GM12878 (cell line): ENCODE data around the gene VMAC. TPM values are rescaled to one million over a fixed set of nuclear protein-coding genes. Genes with fewer than 3 reads are reported as not detected.

ENCODE experiments used
- ATAC-seq: fragments of 200-7000 bp; cut with Tn5 transposase; 3 replicates; pipeline ENCODE4 v1.9.1; 2020; ENCODE audit warnings: mild to moderate bottlenecking, moderate library complexity
- BruUV-seq: library from RNA; stranded (reverse); fragments of 400-500 nt; replicated peaks from 2 replicates; lab custom pipeline; 2021; lab: Mats Ljungman, UMichigan
- CTCF ChIA-PET: fragments of 300-600 bp; sonication (Branson Sonifier 250); formaldehyde crosslinking; extraction: SDS; loops from one replicate; lab custom pipeline; 2021; ENCODE audit warnings: inconsistent platforms; lab: Yijun Ruan, JAX
- POLR2A ChIA-PET: fragments of 350-600 bp; formaldehyde crosslinking; extraction: SDS; loops from one replicate; lab custom pipeline; 2021; ENCODE audit warnings: inconsistent platforms; lab: Charles Lee
- RAD21 ChIA-PET: fragments of 300-600 bp; sonication (Branson Sonifier 250); formaldehyde crosslinking; loops from one replicate; lab custom pipeline; 2023; ENCODE audit warnings: antibody characterized with exemption; ENCODE audit not compliant: unreplicated experiment; lab: Charles Lee
- SMC1A ChIA-PET: fragments of 300-600 bp; sonication (Branson Sonifier 250); formaldehyde crosslinking; loops from one replicate; lab custom pipeline; 2023; ENCODE audit not compliant: unreplicated experiment, uncharacterized antibody; lab: Charles Lee
- DNase-seq: peaks from one replicate; pipeline ENCODE4 v3.0.0-alpha.2; 2011; ENCODE audit warnings: low read depth, low spot score
- FAIRE-seq: peaks from 3 replicates; lab custom pipeline; 2011; peaks lifted over from hg19 to GRCh38; lab: Jason Lieb, UNC
- H2AFZ ChIP-seq: 2 replicates; pipeline ENCODE4 v1.6.0; 2011; ENCODE audit warnings: low read depth, low read length, control low read depth; ENCODE audit not compliant: control insufficient read depth
- H3K27ac ChIP-seq: 2 replicates; pipeline ENCODE4 v1.5.1; 2011; ENCODE audit warnings: control low read depth; ENCODE audit not compliant: control insufficient read depth, insufficient read depth
- H3K27me3 ChIP-seq, 2 experiments: replicated peaks in 1 of 2; 2 replicates each; pipeline versions ENCODE4 v1.6.0 to v1.6.1; 2011; ENCODE audit warnings: low read length in 1 of 2; ENCODE audit not compliant: control insufficient read depth in 2 of 2, insufficient read depth in 2 of 2
- H3K36me3 ChIP-seq, 2 experiments: 2 replicates each; pipeline ENCODE4 v1.5.1; 2011; ENCODE audit warnings: low read length in 1 of 2; ENCODE audit not compliant: control insufficient read depth in 2 of 2, insufficient read depth in 2 of 2
- H3K4me1 ChIP-seq: 2 replicates; pipeline ENCODE4 v1.6.1; 2011; ENCODE audit warnings: mild to moderate bottlenecking, low read length, moderate library complexity, mixed read lengths; ENCODE audit not compliant: control insufficient read depth, insufficient read depth
- H3K4me2 ChIP-seq: 2 replicates; pipeline ENCODE4 v1.6.0; 2011; ENCODE audit warnings: control low read depth; ENCODE audit not compliant: control insufficient read depth, insufficient read depth
- H3K4me3 ChIP-seq: fragments of 200-600 bp; sonication (generic); 2 replicates; pipeline ENCODE4 v1.5.1; 2016
- H3K79me2 ChIP-seq: 2 replicates; pipeline ENCODE4 v1.6.0; 2011; ENCODE audit warnings: low read length; ENCODE audit not compliant: control insufficient read depth, insufficient read depth
- H3K9ac ChIP-seq: 2 replicates; pipeline ENCODE4 v1.8.0; 2011; ENCODE audit warnings: low read length, control low read depth, mixed read lengths; ENCODE audit not compliant: control insufficient read depth, insufficient read depth
- H3K9me3 ChIP-seq: replicated peaks from 3 replicates; pipeline ENCODE4 v1.5.1; 2011; ENCODE audit warnings: mild to moderate bottlenecking, low read length; ENCODE audit not compliant: control insufficient read depth, insufficient read depth
- H4K20me1 ChIP-seq: 2 replicates; pipeline ENCODE4 v1.6.0; 2011; ENCODE audit not compliant: control insufficient read depth, insufficient read depth
- ASH2L ChIP-seq: fragments of 300-600, 200-600 bp; sonication (generic); IDR thresholded peaks from 2 replicates; pipeline ENCODE4 v1.6.1; 2017; ENCODE audit warnings: low read depth, mild to moderate bottlenecking, borderline replicate concordance
- BHLHE40 ChIP-seq, 2 experiments: fragments of 450-650 bp in 1 of 2; IDR thresholded peaks; 2 replicates each; pipeline ENCODE4 v1.6.1; 2011 to 2017; ENCODE audit warnings: low read depth in 2 of 2, borderline replicate concordance in 1 of 2, improper control_type of control experiment in 1 of 2, low read length in 1 of 2, mild to moderate bottlenecking in 1 of 2
- CEBPB ChIP-seq, 2 experiments: fragments of 150-350 bp in 1 of 2; IDR thresholded peaks; 2 replicates each; pipeline ENCODE4 v1.6.1; 2012 to 2014; ENCODE audit warnings: low read depth in 2 of 2, low read length in 2 of 2, borderline replicate concordance in 1 of 2, inconsistent platforms in 1 of 2
- E2F8 ChIP-seq: fragments of 450-650 bp; IDR thresholded peaks from 2 replicates; pipeline ENCODE4 v1.6.1; 2018; ENCODE audit warnings: mild to moderate bottlenecking, low read depth, moderate library complexity; ENCODE audit not compliant: partially characterized antibody
- FOS ChIP-seq: IDR thresholded peaks from 3 replicates; pipeline ENCODE4 v1.6.1; 2011; ENCODE audit warnings: borderline replicate concordance; ENCODE audit not compliant: insufficient read length; ENCODE audit errors: extremely low read depth
- HSF1 ChIP-seq: fragments of 150-350 bp; IDR thresholded peaks from 2 replicates; pipeline ENCODE4 v1.6.1; 2014; ENCODE audit warnings: mild to moderate bottlenecking, low read depth, low read length
- IKZF1 ChIP-seq: fragments of 450-650 bp; conservative IDR thresholded peaks from 2 replicates; pipeline ENCODE4 v1.6.1; 2017; ENCODE audit warnings: antibody characterized with exemption, mild to moderate bottlenecking
- NFYB ChIP-seq: IDR thresholded peaks from 2 replicates; pipeline ENCODE4 v1.6.1; 2011; ENCODE audit warnings: low read depth, mild to moderate bottlenecking, low read length, improper control_type of control experiment, moderate library complexity; ENCODE audit not compliant: insufficient read depth
- RAD21 ChIP-seq: IDR thresholded peaks from 2 replicates; pipeline ENCODE4 v1.6.1; 2011; ENCODE audit warnings: mild to moderate bottlenecking, low read depth, low read length, moderate library complexity; ENCODE audit not compliant: insufficient read depth
- WRNIP1 ChIP-seq: IDR thresholded peaks from 2 replicates; pipeline ENCODE4 v1.6.1; 2011; ENCODE audit warnings: low read depth, low read length, improper control_type of control experiment, borderline replicate concordance
- ZBTB40 ChIP-seq: fragments of 450-650 bp; IDR thresholded peaks from 2 replicates; pipeline ENCODE4 v1.6.1; 2016; ENCODE audit warnings: mild to moderate bottlenecking, moderate library complexity, borderline replicate concordance
- WGBS: methylation state at CpG from one replicate; pipeline ENCODE4 v1.1.6; 2016; ENCODE audit warnings: low lambda C conversion rate; ENCODE audit not compliant: insufficient replicate concordance, insufficient coverage; ENCODE audit errors: missing lambda C conversion rate; 5-methylcytosine and 5-hydroxymethylcytosine counted together
- in situ Hi-C: fragments of 300-500 bp; cut with MboI; formaldehyde crosslinking; loops from 9 replicates; pipeline ENCODE4 v1.14.3; 2018; ENCODE audit warnings: mixed read lengths
- intact Hi-C: fragments of 100-400 bp; cut with micrococcal nuclease; formaldehyde crosslinking; loops from one replicate; pipeline ENCODE4 v1.14.2; 2022; ENCODE audit not compliant: unreplicated experiment
- polyA plus RNA-seq, 11 experiments: library from polyadenylated mRNA; depleted of rRNA in 4 of 11; unstranded in 6 of 11; stranded (reverse) in 5 of 11; fragments of >200 nt; fragmentation: Nextera tagmentation in 4 of 11; fragmentation: Illumina TruSeq in 1 of 11; extraction: Ambion mirVana in 4 of 11; extraction: Trizol in 1 of 11; gene quantifications; 1 replicate in 1 of 11; 2 replicates in 10 of 11; pipeline versions ENCODE4 v1.2.1 to v1.2.3, GENCODE V29; 2011 to 2016; ENCODE audit warnings: inconsistent platforms in 2 of 11, missing spikeins in 2 of 11, low read depth in 1 of 11
- total RNA-seq, 4 experiments: library from RNA; depleted of rRNA in 3 of 4; stranded (reverse); fragments of >200 nt in 3 of 4; fragmentation: Illumina TruSeq in 1 of 4; extraction: Trizol in 1 of 4; gene quantifications; 2 replicates each; pipeline versions ENCODE4 v1.2.1 to v1.2.3, GENCODE V29; 2013 to 2021
- TF ChIP-seq, protein P1 (sequence below): IDR thresholded peaks from 2 replicates; pipeline ENCODE4 v1.6.1; 2011; ENCODE audit warnings: borderline replicate concordance, low read depth, mild to moderate bottlenecking, moderate library complexity, mixed read lengths, low read length; ENCODE audit not compliant: insufficient read depth; ENCODE audit errors: extremely low read length

Gene VMAC
- total and polyA plus RNA-seq, 10 of the 15 experiments (the other 5 are each of a cell fraction or from before 2014, with no cell fraction given): 0.18 to 6.8 (median 1.8) TPM

DNA sequence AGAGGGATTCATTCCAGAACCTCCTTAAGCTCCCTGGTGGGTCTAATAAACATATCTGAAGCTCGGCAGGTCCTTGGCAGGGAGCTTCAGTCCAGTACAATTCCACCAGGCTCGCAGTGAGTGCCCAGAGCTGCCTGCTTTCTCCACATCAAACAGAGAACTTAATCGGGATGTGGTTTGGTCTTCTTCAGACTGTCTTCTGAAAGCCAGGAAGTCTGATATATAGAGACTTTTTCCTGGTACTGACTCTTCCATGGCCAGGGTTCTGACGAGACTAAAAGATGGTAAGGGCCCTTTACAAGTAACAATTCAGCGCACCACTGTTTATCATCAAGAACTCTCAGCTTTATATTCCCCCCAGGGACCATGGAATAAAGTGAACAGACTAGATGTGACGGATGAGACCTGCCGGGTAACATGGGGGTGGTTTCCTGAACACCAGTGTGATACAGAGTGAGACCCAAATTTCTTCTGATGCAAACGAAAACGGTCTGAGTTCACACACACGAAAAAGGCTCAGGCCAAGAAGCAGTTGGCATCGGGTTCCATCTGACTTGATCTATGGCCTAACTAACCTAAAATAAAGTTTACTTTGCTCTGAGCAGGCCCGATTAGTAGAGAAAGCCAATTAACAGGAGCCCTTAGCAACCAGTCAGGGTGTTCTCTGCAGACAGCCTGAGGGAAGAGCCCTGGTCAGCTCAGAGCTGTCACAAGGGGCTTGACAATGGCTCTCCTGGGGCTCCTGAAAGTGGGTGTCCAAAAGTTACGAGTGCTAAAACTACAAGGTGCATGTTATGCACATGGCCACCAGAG lies 44.3 kb downstream of the VMAC start:
- H3K9ac ChIP-seq: no peak overlapping the region
- no peak overlapping the region for H3K27ac ChIP-seq
- no peak for ATAC-seq
- ChIA-PET SMC1A (no interaction called here), RAD21 (no interaction called here), POLR2A (no interaction called here), CTCF (interaction anchor here (1.3 to 2.6 kb wide), 3 partner anchors 19 to 145 kb away, joined by 3 to 10 read pairs (median 5); no protein-coding TSS in a partner anchor)
- in situ Hi-C loops: no loop called here
- intact Hi-C loops: no loop called here
- no peak overlapping the region for H3K4me3 ChIP-seq
- no peak for DNase-seq
- H3K9me3 ChIP-seq: no peaks in the 10 kb centered on the region
- no peak overlapping the region for H2AFZ ChIP-seq
- FAIRE-seq: no peak
- no TSS peak for BruUV-seq
- no peak overlapping the region for H3K4me2 ChIP-seq
- no peaks in the 10 kb centered on the region; the same call in 1 of the 2 replicates for H4K20me1 ChIP-seq
- peaks cover 15% of the 10 kb centered on the region for H3K4me1 ChIP-seq
- peaks cover 29% of the 10 kb centered on the region for H3K79me2 ChIP-seq
- peaks cover 10 to 26% of the 10 kb centered on the region in 2 experiments; a peak in 3 of 4 replicates for H3K36me3 ChIP-seq
- H3K27me3 ChIP-seq: no peaks in the 10 kb centered on the region
- 78% methylated on average over 13 of the region's 13 CpGs for WGBS
- TF ChIP-seq FOS (no peak), BHLHE40 (IDR thresholded peaks at IDR 0.05; ENCODE audit: borderline replicate concordance in 1 of 2, low read depth in 2 of 2, low read length in 1 of 2) (no peak), ZBTB40 (no peak), E2F8 (no peak), WRNIP1 (no peak), HSF1 (no peak), CEBPB (IDR thresholded peaks at IDR 0.05; ENCODE audit: borderline replicate concordance in 1 of 2, low read depth in 2 of 2, low read length in 2 of 2) (no peak), RAD21 (no peak), ASH2L (no peak), IKZF1 (no peak), NFYB (no peak)
- TF ChIP-seq, protein P1, sequence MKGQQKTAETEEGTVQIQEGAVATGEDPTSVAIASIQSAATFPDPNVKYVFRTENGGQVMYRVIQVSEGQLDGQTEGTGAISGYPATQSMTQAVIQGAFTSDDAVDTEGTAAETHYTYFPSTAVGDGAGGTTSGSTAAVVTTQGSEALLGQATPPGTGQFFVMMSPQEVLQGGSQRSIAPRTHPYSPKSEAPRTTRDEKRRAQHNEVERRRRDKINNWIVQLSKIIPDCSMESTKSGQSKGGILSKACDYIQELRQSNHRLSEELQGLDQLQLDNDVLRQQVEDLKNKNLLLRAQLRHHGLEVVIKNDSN: no peak
